ENCODE results near the gene AUP1. TPM values are rescaled to one million over a fixed set of nuclear protein-coding genes. Genes with fewer than 3 reads are reported as not detected.
A peak's percentile ranks its signal among the peaks of the same experiment; 100 is the strongest.

Gene AUP1
- total RNA-seq, 1 donor from 2014 or later = 143 TPM

- no peak for TF ChIP-seq CTCF (IDR thresholded peaks at IDR 0.05; ENCODE audit: insufficient read depth, low read length, poor library complexity, severe bottlenecking)
- Histone ChIP-seq H3K36me3 (ENCODE audit: control insufficient read depth, insufficient read depth, low read length) (peaks cover 4% of the 10 kb centered on the region), H3K4me3 (ENCODE audit: low read depth, low read length) (no peak overlapping the region), H3K27me3 (ENCODE audit: control insufficient read depth, insufficient read depth, low read length) (no peaks in the 10 kb centered on the region)
- no peak for DNase-seq (ENCODE audit: low read depth)
Measured at GRCh38 chr2:74524955-74525716, 4.4 kb downstream of the AUP1 start.

GRCh38 chr2:74524005-74524404 lies 5.5 kb downstream of the AUP1 start:
- no peak for DNase-seq (ENCODE audit: low read depth)
- Histone ChIP-seq H3K27me3 (ENCODE audit: control insufficient read depth, insufficient read depth, low read length) (no peaks in the 10 kb centered on the region), H3K4me3 (ENCODE audit: low read depth, low read length) (no peak overlapping the region), H3K36me3 (ENCODE audit: control insufficient read depth, insufficient read depth, low read length) (peaks cover 4% of the 10 kb centered on the region)
- TF ChIP-seq CTCF (IDR thresholded peaks at IDR 0.05; ENCODE audit: insufficient read depth, low read length, poor library complexity, severe bottlenecking) = no peak

GRCh38 chr2:74522516-74522915 lies 7.0 kb downstream of the AUP1 start:
- peaks cover 4% of the 10 kb centered on the region for H3K36me3 ChIP-seq (ENCODE audit: control insufficient read depth, insufficient read depth, low read length)
- peaks cover 9% of the 10 kb centered on the region for H3K27me3 ChIP-seq (ENCODE audit: control insufficient read depth, insufficient read depth, low read length)
- no peak for DNase-seq (ENCODE audit: low read depth)
- no peak for TF ChIP-seq CTCF (IDR thresholded peaks at IDR 0.05; ENCODE audit: insufficient read depth, low read length, poor library complexity, severe bottlenecking)
- H3K4me3 ChIP-seq (ENCODE audit: low read depth, low read length) = no peak overlapping the region

GRCh38 chr2:74516650-74517049 lies 12.9 kb downstream of the AUP1 start:
- TF ChIP-seq CTCF (IDR thresholded peaks at IDR 0.05; ENCODE audit: insufficient read depth, low read length, poor library complexity, severe bottlenecking) = no peak
- peaks cover 63% of the 10 kb centered on the region for H3K27me3 ChIP-seq (ENCODE audit: control insufficient read depth, insufficient read depth, low read length)
- peak overlapping the region; percentile 7 for H3K4me3 ChIP-seq (ENCODE audit: low read depth, low read length)
- no peaks in the 10 kb centered on the region for H3K36me3 ChIP-seq (ENCODE audit: control insufficient read depth, insufficient read depth, low read length)
- no peak for DNase-seq (ENCODE audit: low read depth)

- peak overlapping the region; percentile 7 for H3K4me3 ChIP-seq (ENCODE audit: low read depth, low read length)
- TF ChIP-seq CTCF (IDR thresholded peaks at IDR 0.05; ENCODE audit: insufficient read depth, low read length, poor library complexity, severe bottlenecking) = no peak
- H3K27me3 ChIP-seq (ENCODE audit: control insufficient read depth, insufficient read depth, low read length) = peaks cover 69% of the 10 kb centered on the region
- H3K36me3 ChIP-seq (ENCODE audit: control insufficient read depth, insufficient read depth, low read length) = no peaks in the 10 kb centered on the region
- no peak for DNase-seq (ENCODE audit: low read depth)
Measured at GRCh38 chr2:74515981-74516633, 13.4 kb downstream of the AUP1 start.

Data from kidney epithelial cell (primary cell).